GM18951 (cell line): ENCODE results near the gene RAI2.

Experiments
- POLR2A ChIP-seq: IDR thresholded peaks from 4 replicates; pipeline ENCODE4 v1.6.1; 2011; ENCODE audit warnings: mild to moderate bottlenecking; ENCODE audit not compliant: insufficient read length, insufficient read depth; ENCODE audit errors: extremely low read depth
- in situ Hi-C: fragments of 300-500 bp; cut with MboI; formaldehyde crosslinking; loops from one replicate; pipeline ENCODE4 v1.12.0; 2022; ENCODE audit warnings: low sequenced_read_pairs, mixed read lengths, inconsistent platforms; ENCODE audit not compliant: unreplicated experiment

The RAI2 gene

GRCh38 chrX:17846045-17846444 lies 15.1 kb downstream of the RAI2 start:
- in situ Hi-C loops, result no loop called here
- TF ChIP-seq POLR2A, result no peak

GRCh38 chrX:17844236-17844635 lies 16.9 kb downstream of the RAI2 start:
- in situ Hi-C loops, result no loop called here
- no peak for TF ChIP-seq POLR2A

GRCh38 chrX:17842769-17843525 lies 18.2 kb downstream of the RAI2 start:
- no peak for TF ChIP-seq POLR2A
- in situ Hi-C loops, result no loop called here

GRCh38 chrX:17839269-17839668 lies 21.8 kb downstream of the RAI2 start:
- no peak for TF ChIP-seq POLR2A
- in situ Hi-C loops, result no loop called here

- no peak for TF ChIP-seq POLR2A
- in situ Hi-C loops, result no loop called here
Measured at GRCh38 chrX:17836830-17837229, 24.3 kb downstream of the RAI2 start.

GRCh38 chrX:17833954-17834353 lies 27.1 kb downstream of the RAI2 start:
- TF ChIP-seq POLR2A, result no peak
- in situ Hi-C loops, result no loop called here

- in situ Hi-C loops, result no loop called here
- TF ChIP-seq POLR2A, result no peak
Measured at GRCh38 chrX:17831255-17831654, 29.8 kb downstream of the RAI2 start.

- no peak for TF ChIP-seq POLR2A
- in situ Hi-C loops, result no loop called here
Measured at GRCh38 chrX:17830211-17830610, 30.9 kb downstream of the RAI2 start.

GRCh38 chrX:17829566-17829965 lies 31.5 kb downstream of the RAI2 start:
- TF ChIP-seq POLR2A, result no peak
- in situ Hi-C loops, result no loop called here

- in situ Hi-C loops, result no loop called here
- TF ChIP-seq POLR2A, result no peak
Measured at GRCh38 chrX:17828171-17828570, 32.9 kb downstream of the RAI2 start.

- in situ Hi-C loops, result no loop called here
- no peak for TF ChIP-seq POLR2A
Measured at GRCh38 chrX:17826609-17827496, 34.2 kb downstream of the RAI2 start.

- in situ Hi-C loops, result no loop called here
- TF ChIP-seq POLR2A, result no peak
Measured at GRCh38 chrX:17824980-17825379, 36.1 kb downstream of the RAI2 start.

- TF ChIP-seq POLR2A, result no peak
- in situ Hi-C loops, result no loop called here
Measured at GRCh38 chrX:17822351-17822750, 38.7 kb downstream of the RAI2 start.

GRCh38 chrX:17820100-17820499 lies 41.0 kb downstream of the RAI2 start:
- no peak for TF ChIP-seq POLR2A
- in situ Hi-C loops, result no loop called here
